ENCODE measurements around the gene TRIM68. TPM values are rescaled to one million over a fixed set of nuclear protein-coding genes. Genes with fewer than 3 reads are reported as not detected.

Gene TRIM68
- total RNA-seq, 2 experiments from 2014 or later, result 4.1 to 5.4 TPM

GRCh38 chr11:4641501-4641900 lies 33.5 kb upstream of the TRIM68 start:
- no peaks in the 10 kb centered on the region for H3K36me3 ChIP-seq (ENCODE audit: insufficient read depth, low read length)
- ATAC-seq (ENCODE audit: poor library complexity), result no peak
- no peaks in the 10 kb centered on the region for H3K9me3 Mint-ChIP-seq

DNA sequence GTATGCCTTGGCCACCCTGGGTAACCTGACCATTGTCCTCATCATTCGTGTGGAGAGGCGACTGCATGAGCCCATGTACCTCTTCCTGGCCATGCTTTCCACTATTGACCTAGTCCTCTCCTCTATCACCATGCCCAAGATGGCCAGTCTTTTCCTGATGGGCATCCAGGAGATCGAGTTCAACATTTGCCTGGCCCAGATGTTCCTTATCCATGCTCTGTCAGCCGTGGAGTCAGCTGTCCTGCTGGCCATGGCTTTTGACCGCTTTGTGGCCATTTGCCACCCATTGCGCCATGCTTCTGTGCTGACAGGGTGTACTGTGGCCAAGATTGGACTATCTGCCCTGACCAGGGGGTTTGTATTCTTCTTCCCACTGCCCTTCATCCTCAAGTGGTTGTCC lies 31.9 kb upstream of the TRIM68 start:
- no peaks in the 10 kb centered on the region for H3K36me3 ChIP-seq (ENCODE audit: insufficient read depth, low read length)
- H3K27ac Mint-ChIP-seq, result no peak overlapping the region
- no peaks in the 10 kb centered on the region for H3K36me3 Mint-ChIP-seq (ENCODE audit: low read depth)
- ChIA-PET POLR2A (no interaction called here), CTCF (interaction anchor here (0.6 kb wide), 1 partner anchor 1172 kb away, joined by 3 read pairs; no protein-coding TSS in a partner anchor)
- DNase-seq (no peak), ATAC-seq (ENCODE audit: poor library complexity) (no peak)
- peaks cover 8 to 11% of the 10 kb centered on the region in 2 experiments for H3K27me3 ChIP-seq (ENCODE audit: control insufficient read depth in 1 of 2, insufficient read depth in 2 of 2, low read length in 2 of 2)
- intact Hi-C loops (cut with DNase I, micrococcal nuclease), result loop anchor here in 1 of 2 experiments (5.0 kb wide), 2 partner anchors 453 to 1712 kb away; no protein-coding TSS in a partner anchor
- no peaks in the 10 kb centered on the region for H3K9me3 ChIP-seq (ENCODE audit: control insufficient read depth in 1 of 2, insufficient read depth in 1 of 2, low read length in 2 of 2)
- H3K4me1 ChIP-seq (ENCODE audit: insufficient read depth, low read length), result peaks cover 7% of the 10 kb centered on the region
- H3K4me3 Mint-ChIP-seq, result no peak overlapping the region
- peaks cover 38% of the 10 kb centered on the region for H3K27me3 Mint-ChIP-seq
- no peak overlapping the region for H3K4me3 ChIP-seq (ENCODE audit: low read length)
- no peaks in the 10 kb centered on the region for H3K4me1 Mint-ChIP-seq (ENCODE audit: low read depth)
- H3K27ac ChIP-seq (ENCODE audit: low read depth in 1 of 2, low read length in 2 of 2), result no peak overlapping the region
- no peaks in the 10 kb centered on the region for H3K9me3 Mint-ChIP-seq
- no peak for TF ChIP-seq CTCF (IDR thresholded peaks at IDR 0.05)

More at GRCh38 chr11:4641501-4641900, 33.5 kb upstream of the TRIM68 start:
- Histone ChIP-seq H3K27ac (ENCODE audit: low read depth in 1 of 2, low read length in 2 of 2) (no peak overlapping the region), H3K9me3 (ENCODE audit: control insufficient read depth in 1 of 2, insufficient read depth in 1 of 2, low read length in 2 of 2) (no peaks in the 10 kb centered on the region), H3K27me3 (ENCODE audit: control insufficient read depth in 1 of 2, insufficient read depth in 2 of 2, low read length in 2 of 2) (peaks cover 6% of the 10 kb centered on the region in 2 experiments), H3K4me3 (ENCODE audit: low read length) (no peak overlapping the region), H3K4me1 (ENCODE audit: insufficient read depth, low read length) (peaks cover 7% of the 10 kb centered on the region)
- H3K4me1 Mint-ChIP-seq (ENCODE audit: low read depth), result no peaks in the 10 kb centered on the region
- no peaks in the 10 kb centered on the region for H3K36me3 Mint-ChIP-seq (ENCODE audit: low read depth)
- ChIA-PET POLR2A (no interaction called here), CTCF (no interaction called here)
- no peak overlapping the region for H3K27ac Mint-ChIP-seq
- intact Hi-C loops (cut with DNase I, micrococcal nuclease), result no loop called here
- no peak overlapping the region for H3K4me3 Mint-ChIP-seq
- no peak for DNase-seq
- no peak for TF ChIP-seq CTCF (IDR thresholded peaks at IDR 0.05)
- H3K27me3 Mint-ChIP-seq, result peaks cover 40% of the 10 kb centered on the region

DNA sequence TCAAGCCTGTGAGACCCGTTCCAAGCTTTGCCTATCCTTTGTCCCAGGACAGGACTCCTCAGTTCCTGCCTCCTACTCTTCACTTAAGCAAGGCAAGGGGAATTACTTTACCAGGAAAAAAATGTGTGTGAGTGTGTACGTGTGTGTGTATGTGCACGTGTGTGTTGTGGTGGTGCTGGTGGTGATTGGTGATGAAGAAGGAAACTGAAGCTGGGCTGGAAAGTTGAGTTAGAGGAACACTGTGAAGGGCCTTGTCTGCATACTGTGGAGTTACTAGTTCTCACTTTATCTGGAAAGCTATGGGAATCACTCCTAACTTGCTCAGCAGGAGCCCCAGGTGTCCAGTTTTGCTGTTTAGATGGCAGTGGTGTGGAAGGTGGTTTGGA lies 29.6 kb upstream of the TRIM68 start:
- H3K27ac Mint-ChIP-seq, result no peak overlapping the region
- no peak for TF ChIP-seq CTCF (IDR thresholded peaks at IDR 0.05)

More for the DNA sequence above, 29.6 kb upstream of the TRIM68 start:
- H3K27me3 ChIP-seq (ENCODE audit: control insufficient read depth in 1 of 2, insufficient read depth in 2 of 2, low read length in 2 of 2), result peaks cover 8 to 9% of the 10 kb centered on the region in 2 experiments
- DNase-seq (no peak), ATAC-seq (ENCODE audit: poor library complexity) (no peak)
- H3K36me3 ChIP-seq (ENCODE audit: insufficient read depth, low read length), result no peaks in the 10 kb centered on the region
- ChIA-PET CTCF (interaction anchor here (1.0 to 2.2 kb wide), 4 partner anchors 11 to 1716 kb away, joined by 3 to 6 read pairs (median 5); no protein-coding TSS in a partner anchor), POLR2A (interaction anchor here (0.6 kb wide), 1 partner anchor 991 kb away, joined by 3 read pairs; no protein-coding TSS in a partner anchor)
- H3K4me3 ChIP-seq (ENCODE audit: low read length), result no peak overlapping the region
- H3K9me3 Mint-ChIP-seq, result no peaks in the 10 kb centered on the region
- peaks cover 7% of the 10 kb centered on the region for H3K4me1 ChIP-seq (ENCODE audit: insufficient read depth, low read length)
- peaks cover 26% of the 10 kb centered on the region for H3K27me3 Mint-ChIP-seq
- H3K27ac ChIP-seq (ENCODE audit: low read depth in 1 of 2, low read length in 2 of 2), result no peak overlapping the region
- H3K36me3 Mint-ChIP-seq (ENCODE audit: low read depth), result no peaks in the 10 kb centered on the region
- no peak overlapping the region for H3K4me3 Mint-ChIP-seq
- intact Hi-C loops (cut with DNase I, micrococcal nuclease), result loop anchor here (1.0 to 5.0 kb wide), 4 partner anchors 450 to 1715 kb away; partner anchors contain the start of gene OR52N2 (in 1 of the 2)
- H3K9me3 ChIP-seq (ENCODE audit: control insufficient read depth in 1 of 2, insufficient read depth in 1 of 2, low read length in 2 of 2), result no peaks in the 10 kb centered on the region
- H3K4me1 Mint-ChIP-seq (ENCODE audit: low read depth), result no peaks in the 10 kb centered on the region
